GM21576 (cell line): ENCODE data around the gene WASL.

Experiments
- ATAC-seq: cut with Tn5 transposase; IDR thresholded peaks from one replicate; pipeline ENCODE4 v1.9.1; 2021; ENCODE audit warnings: mild to moderate bottlenecking, moderate library complexity; ENCODE audit not compliant: unreplicated experiment

WASL gene

DNA sequence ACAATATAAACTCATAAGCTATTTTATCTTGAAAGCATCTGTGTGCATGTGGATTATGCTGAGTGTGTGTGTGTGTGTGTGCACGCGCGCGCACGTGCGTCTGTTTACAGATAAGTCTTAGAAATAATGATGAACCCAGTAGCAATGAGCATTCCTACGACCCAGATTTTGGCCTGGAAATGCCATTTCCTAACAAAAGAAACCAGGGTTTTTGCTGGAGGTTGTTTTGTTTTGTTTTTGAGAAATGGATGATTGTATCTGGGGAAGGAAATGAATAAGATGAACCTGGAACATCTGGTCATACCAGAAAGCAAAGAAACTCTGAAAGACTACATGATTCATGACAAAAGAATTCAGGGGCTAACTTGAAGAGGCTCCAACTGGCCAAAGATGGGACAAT is 115.2 kb downstream of the WASL start:
- no peak for ATAC-seq

DNA sequence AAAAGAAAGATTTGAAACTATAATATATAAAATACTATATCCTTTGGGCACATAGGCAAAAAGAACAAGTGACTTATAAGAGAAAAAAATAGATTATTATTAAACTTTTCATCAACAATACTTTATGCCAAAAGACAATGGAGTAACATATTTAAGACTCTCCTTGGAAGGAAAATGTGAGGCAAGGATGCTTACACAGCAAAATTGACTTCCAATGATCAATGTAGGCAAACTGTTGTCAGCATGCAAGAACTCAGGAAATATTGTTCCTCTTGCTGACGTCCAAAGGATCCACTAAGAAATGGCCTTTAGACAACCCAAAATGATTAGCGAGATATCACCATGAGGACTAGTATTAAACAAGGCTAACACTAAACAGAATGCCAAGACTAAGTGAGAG is 116.0 kb downstream of the WASL start:
- no peak for ATAC-seq
